ENCODE results near the gene B4GALNT1.
A peak's percentile ranks its signal among the peaks of the same experiment; 100 is the strongest.
"Not testable (repeated sequence)": the region's sequence is repeated elsewhere in the genome, so short reads cannot be mapped to it uniquely, and the experiment has no call there.

The B4GALNT1 gene

GRCh38 chr12:57588951-57589610 is 43.9 kb downstream of the B4GALNT1 start:
- not testable (repeated sequence) for DNase-seq (ENCODE audit: low read depth in 2 of 3, low spot score in 2 of 3)

- DNase-seq (ENCODE audit: low read depth in 2 of 3, low spot score in 2 of 3): no peak
These were observed 46.1 kb downstream of the B4GALNT1 start for GRCh38 chr12:57586832-57587429.

DNA sequence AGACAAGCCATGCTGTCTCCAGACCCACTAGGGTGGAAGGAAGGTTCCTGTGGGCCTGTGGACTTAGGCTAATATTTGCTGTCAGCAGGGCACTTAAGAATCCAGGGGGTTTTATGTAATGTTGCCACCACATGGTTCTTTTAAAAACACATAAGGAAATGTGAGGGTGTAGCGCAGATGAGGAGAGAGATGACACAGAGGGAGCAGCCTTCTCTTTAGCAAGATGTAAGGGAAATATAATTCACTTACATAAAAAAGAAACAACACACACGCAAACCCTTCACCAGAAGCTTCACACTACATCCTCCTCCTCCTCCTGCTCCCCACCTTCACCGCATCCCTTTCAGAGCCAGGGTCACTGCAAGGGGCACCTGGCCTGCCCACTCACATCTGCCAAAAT is 46.9 kb downstream of the B4GALNT1 start:
- no peak for DNase-seq (ENCODE audit: low read depth in 2 of 3, low spot score in 2 of 3)

- no peak for DNase-seq (ENCODE audit: low read depth in 2 of 3, low spot score in 2 of 3)
These were observed 47.8 kb downstream of the B4GALNT1 start for GRCh38 chr12:57585156-57585555.

- DNase-seq (ENCODE audit: low read depth in 2 of 3, low spot score in 2 of 3): no peak
These were observed 48.3 kb downstream of the B4GALNT1 start for GRCh38 chr12:57584690-57585089.

- DNase-seq (ENCODE audit: low read depth in 2 of 3, low spot score in 2 of 3): no peak
These were observed 49.0 kb downstream of the B4GALNT1 start for GRCh38 chr12:57584050-57584449.

- peak in 1 of 3 experiments; percentile 52 for DNase-seq (ENCODE audit: low read depth in 2 of 3, low spot score in 2 of 3)
These were observed 49.8 kb downstream of the B4GALNT1 start for GRCh38 chr12:57583008-57583831.

DNA sequence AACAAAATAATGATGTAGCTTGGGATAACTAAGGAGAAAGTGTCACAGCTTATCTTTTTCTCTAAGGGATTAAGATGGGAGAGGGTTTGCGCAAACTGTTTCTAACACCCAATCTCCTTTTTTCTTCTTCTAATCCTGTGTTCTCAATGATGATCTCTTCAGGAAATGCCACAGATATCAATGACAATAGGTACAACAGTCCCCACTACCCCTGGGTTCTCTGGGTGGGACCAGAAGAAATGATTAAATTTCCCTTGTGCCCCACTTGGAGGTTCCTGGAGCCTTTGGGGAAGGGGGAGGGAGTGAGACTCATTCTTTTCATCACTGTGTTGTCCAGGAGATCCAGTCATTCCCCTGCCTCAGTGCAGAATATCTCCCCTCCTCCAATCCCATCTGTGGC is 50.6 kb downstream of the B4GALNT1 start:
- DNase-seq (ENCODE audit: low read depth in 2 of 3, low spot score in 2 of 3): no peak

- no peak for DNase-seq (ENCODE audit: low read depth in 2 of 3, low spot score in 2 of 3)
These were observed 51.2 kb downstream of the B4GALNT1 start for GRCh38 chr12:57581802-57582201.

DNA sequence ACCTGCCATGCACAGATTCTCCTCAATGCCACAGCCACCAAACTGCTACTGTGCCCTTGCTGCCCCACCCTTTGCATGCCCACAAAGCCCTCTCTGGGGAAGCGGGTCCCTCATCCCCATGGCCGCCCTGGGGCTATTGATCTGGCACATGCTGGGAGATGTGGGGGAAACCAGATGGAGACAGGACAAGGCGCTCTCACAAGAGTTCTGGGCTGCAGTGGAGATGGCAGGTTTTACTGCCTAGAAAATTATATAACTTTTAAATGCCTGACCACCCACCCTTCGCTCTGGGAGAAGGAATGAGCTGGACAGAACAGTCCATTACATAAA is 52.6 kb downstream of the B4GALNT1 start:
- DNase-seq (ENCODE audit: low read depth in 2 of 3, low spot score in 2 of 3): no peak

GRCh38 chr12:57579677-57580465 is 53.1 kb downstream of the B4GALNT1 start:
- DNase-seq (ENCODE audit: low read depth in 2 of 3, low spot score in 2 of 3): no peak

GRCh38 chr12:57579011-57579410 is 54.0 kb downstream of the B4GALNT1 start:
- DNase-seq (ENCODE audit: low read depth in 2 of 3, low spot score in 2 of 3): no peak

GRCh38 chr12:57577981-57578758 is 54.8 kb downstream of the B4GALNT1 start:
- no peak for DNase-seq (ENCODE audit: low read depth in 2 of 3, low spot score in 2 of 3)

DNA sequence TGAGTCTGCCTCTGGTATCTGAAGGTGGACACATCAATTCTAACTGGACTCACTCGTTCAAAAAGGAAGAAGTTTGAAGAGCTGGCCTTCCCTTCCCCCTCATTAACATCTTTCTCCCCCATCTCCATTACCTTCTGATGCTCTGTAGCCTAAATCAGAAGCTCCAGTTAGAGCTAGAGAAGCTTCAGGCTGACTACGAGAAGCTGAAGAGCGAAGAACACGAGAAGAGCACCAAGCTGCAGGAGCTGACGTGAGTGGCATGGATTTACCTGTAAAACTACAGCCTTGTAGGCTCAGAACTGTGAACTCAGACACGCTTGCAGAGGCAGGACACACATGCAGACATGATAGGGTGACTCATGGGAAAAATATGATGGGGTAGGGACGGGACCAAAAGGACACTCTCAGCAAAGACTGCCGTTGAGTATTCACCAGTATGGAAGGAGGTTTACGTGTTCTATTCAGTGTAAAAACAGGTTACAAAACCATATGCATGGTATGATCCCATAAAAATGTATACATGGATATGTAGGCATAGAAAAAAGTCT is 56.3 kb downstream of the B4GALNT1 start:
- no peak for DNase-seq (ENCODE audit: low read depth in 2 of 3, low spot score in 2 of 3)

Data from activated CD8-positive, alpha-beta memory T cell treated with anti-CD3 and anti-CD28 coated beads for 48 hours (primary cell).